ENCODE results near the gene ARHGAP45. TPM values are rescaled to one million over a fixed set of nuclear protein-coding genes. Genes with fewer than 3 reads are reported as not detected.

ARHGAP45 gene
- total RNA-seq, 3 donors from 2014 or later (not counting 1 experiment from before 2014, with no cell fraction given) = 535 to 601 (median 560) TPM

GRCh38 chr19:1050989-1051788, 15.8 kb upstream of the ARHGAP45 start:
- Mint-ChIP-seq H3K36me3 (no peaks in the 10 kb centered on the region), H3K27me3 (ENCODE audit: low read depth in 2 of 2) (no peaks in the 10 kb centered on the region), H3K4me3 (no peak overlapping the region), H3K4me1 (no peaks in the 10 kb centered on the region), H3K27ac (no peak overlapping the region), H3K9me3 (no peaks in the 10 kb centered on the region)
- Histone ChIP-seq H3K27me3 (ENCODE audit: control insufficient read depth, insufficient read depth, low read length) (no peaks in the 10 kb centered on the region), H3K4me3 (ENCODE audit: low read length) (no peak overlapping the region), H3K4me1 (ENCODE audit: control insufficient read depth, insufficient read depth, low read length) (peaks cover 8% of the 10 kb centered on the region), H3K27ac (ENCODE audit: low read length) (no peak overlapping the region), H3K9me3 (ENCODE audit: control insufficient read depth, insufficient read depth, low read length) (peaks cover under 1% of the 10 kb centered on the region), H3K36me3 (ENCODE audit: control insufficient read depth, insufficient read depth, low read length) (peaks cover 34% of the 10 kb centered on the region)
- intact Hi-C loops (cut with micrococcal nuclease) = no loop called here
- ATAC-seq (no peak), DNase-seq (no peak)
- TF ChIP-seq CTCF (IDR thresholded peaks at IDR 0.05) = no peak
- 97% methylated on average over 31 of the region's 31 CpGs for WGBS (ENCODE audit: insufficient coverage)

DNA sequence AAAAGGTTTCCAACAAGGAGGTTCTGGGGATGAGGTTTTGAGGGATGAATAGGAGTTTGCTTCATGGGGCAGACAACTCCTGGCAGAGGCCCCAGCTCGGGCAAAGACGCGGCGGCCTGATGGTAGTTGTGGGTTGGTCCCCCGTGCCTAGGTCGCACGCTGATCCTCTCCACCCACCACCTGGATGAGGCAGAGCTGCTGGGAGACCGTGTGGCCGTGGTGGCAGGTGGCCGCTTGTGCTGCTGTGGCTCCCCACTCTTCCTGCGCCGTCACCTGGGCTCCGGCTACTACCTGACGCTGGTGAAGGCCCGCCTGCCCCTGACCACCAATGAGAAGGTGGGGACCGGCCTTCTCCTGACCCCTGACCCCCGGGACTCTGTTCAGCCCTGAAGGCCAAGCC, 15.2 kb upstream of the ARHGAP45 start:
- ATAC-seq = no peak
- DNase-seq = no peak
- Mint-ChIP-seq H3K4me1 (peaks cover under 1 to 6% of the 10 kb centered on the region in 2 donors), H3K36me3 (no peaks in the 10 kb centered on the region), H3K27ac (no peak overlapping the region), H3K4me3 (no peak overlapping the region), H3K9me3 (no peaks in the 10 kb centered on the region), H3K27me3 (ENCODE audit: low read depth in 2 of 2) (no peaks in the 10 kb centered on the region)
- no peak overlapping the region for H3K27ac ChIP-seq (ENCODE audit: low read length)
- WGBS (ENCODE audit: insufficient coverage) = 88% methylated on average over 17 of the region's 17 CpGs
- intact Hi-C loops (cut with micrococcal nuclease) = no loop called here
- no peaks in the 10 kb centered on the region for H3K27me3 ChIP-seq (ENCODE audit: control insufficient read depth, insufficient read depth, low read length)
- H3K9me3 ChIP-seq (ENCODE audit: control insufficient read depth, insufficient read depth, low read length) = peaks cover 6% of the 10 kb centered on the region
- no peak overlapping the region for H3K4me3 ChIP-seq (ENCODE audit: low read length)
- TF ChIP-seq CTCF (IDR thresholded peaks at IDR 0.05) = no peak
- peaks cover 34% of the 10 kb centered on the region for H3K36me3 ChIP-seq (ENCODE audit: control insufficient read depth, insufficient read depth, low read length)
- H3K4me1 ChIP-seq (ENCODE audit: control insufficient read depth, insufficient read depth, low read length) = peaks cover 3% of the 10 kb centered on the region

DNA sequence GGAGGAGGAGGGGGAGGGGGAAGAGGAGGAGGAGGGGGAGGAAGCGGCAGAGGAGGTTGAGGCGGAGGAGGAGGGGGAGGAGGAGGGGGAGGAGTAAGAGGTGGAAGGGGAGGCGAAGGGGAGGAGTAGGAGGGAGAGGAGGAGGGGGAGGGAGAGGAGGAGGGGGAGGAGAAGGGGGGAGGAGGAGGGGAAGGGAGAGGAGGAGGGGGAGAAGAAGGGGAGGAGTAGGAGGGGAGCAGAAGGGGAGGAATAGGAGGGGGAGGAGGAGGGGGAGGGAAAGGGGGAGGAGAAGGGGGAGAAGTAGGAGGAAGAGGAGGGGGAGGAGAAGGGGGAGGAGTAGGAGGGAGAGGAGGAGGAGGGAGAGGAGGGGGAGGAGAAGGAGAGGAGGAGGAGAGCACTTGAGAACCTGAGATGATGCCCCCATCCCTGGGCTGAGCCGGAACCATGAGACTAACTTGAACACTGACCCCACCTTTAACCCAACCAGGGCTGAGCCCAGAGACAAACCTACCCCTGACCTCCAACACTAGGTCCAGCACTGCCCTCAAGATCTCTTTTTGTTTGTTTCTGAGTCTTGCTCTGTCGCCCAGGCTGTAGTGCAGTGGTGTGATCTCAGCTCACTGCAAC, 14.5 kb upstream of the ARHGAP45 start:
- intact Hi-C loops (cut with micrococcal nuclease) = no loop called here
- TF ChIP-seq CTCF (IDR thresholded peaks at IDR 0.05) = no peak
- no peaks in the 10 kb centered on the region for H3K9me3 Mint-ChIP-seq
- H3K36me3 Mint-ChIP-seq = no peaks in the 10 kb centered on the region
- H3K4me3 ChIP-seq (ENCODE audit: low read length) = no peak overlapping the region
- no peaks in the 10 kb centered on the region for H3K27me3 ChIP-seq (ENCODE audit: control insufficient read depth, insufficient read depth, low read length)
- H3K27ac Mint-ChIP-seq = no peak overlapping the region
- peaks cover 3% of the 10 kb centered on the region for H3K4me1 ChIP-seq (ENCODE audit: control insufficient read depth, insufficient read depth, low read length)
- 86% methylated on average over 2 of the region's 5 CpGs for WGBS (ENCODE audit: insufficient coverage)
- peaks cover 7 to 12% of the 10 kb centered on the region in 2 donors for H3K4me1 Mint-ChIP-seq
- ATAC-seq (no peak), DNase-seq (no peak)
- no peaks in the 10 kb centered on the region for H3K27me3 Mint-ChIP-seq (ENCODE audit: low read depth in 2 of 2)
- peaks cover 13% of the 10 kb centered on the region for H3K9me3 ChIP-seq (ENCODE audit: control insufficient read depth, insufficient read depth, low read length)
- H3K27ac ChIP-seq (ENCODE audit: low read length) = no peak overlapping the region
- no peak overlapping the region for H3K4me3 Mint-ChIP-seq
- H3K36me3 ChIP-seq (ENCODE audit: control insufficient read depth, insufficient read depth, low read length) = peaks cover 37% of the 10 kb centered on the region
